Measurements from ENCODE around the gene ZC3H12A.

DNA sequence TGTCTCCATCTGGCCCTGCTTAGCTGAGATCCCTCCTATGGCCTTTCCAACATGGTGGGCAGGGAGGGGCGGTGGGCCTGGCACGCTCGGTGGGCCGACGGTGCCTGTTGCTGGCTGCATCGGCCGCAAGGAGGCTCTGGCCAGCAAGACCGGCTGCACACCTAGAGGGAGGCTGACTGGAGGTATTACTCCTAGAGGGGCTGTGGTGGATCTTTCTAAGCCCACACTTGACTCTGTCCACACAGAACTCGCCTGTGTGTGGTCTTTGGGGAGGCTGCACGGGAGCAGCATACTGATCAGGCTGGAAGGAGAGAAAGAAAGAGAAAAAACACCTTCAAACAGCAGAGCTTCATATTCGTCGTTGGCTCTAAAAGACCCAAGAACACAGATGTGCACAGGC lies 41.7 kb upstream of the ZC3H12A start:
- TF ChIP-seq, protein P1, sequence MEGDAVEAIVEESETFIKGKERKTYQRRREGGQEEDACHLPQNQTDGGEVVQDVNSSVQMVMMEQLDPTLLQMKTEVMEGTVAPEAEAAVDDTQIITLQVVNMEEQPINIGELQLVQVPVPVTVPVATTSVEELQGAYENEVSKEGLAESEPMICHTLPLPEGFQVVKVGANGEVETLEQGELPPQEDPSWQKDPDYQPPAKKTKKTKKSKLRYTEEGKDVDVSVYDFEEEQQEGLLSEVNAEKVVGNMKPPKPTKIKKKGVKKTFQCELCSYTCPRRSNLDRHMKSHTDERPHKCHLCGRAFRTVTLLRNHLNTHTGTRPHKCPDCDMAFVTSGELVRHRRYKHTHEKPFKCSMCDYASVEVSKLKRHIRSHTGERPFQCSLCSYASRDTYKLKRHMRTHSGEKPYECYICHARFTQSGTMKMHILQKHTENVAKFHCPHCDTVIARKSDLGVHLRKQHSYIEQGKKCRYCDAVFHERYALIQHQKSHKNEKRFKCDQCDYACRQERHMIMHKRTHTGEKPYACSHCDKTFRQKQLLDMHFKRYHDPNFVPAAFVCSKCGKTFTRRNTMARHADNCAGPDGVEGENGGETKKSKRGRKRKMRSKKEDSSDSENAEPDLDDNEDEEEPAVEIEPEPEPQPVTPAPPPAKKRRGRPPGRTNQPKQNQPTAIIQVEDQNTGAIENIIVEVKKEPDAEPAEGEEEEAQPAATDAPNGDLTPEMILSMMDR (conservative IDR thresholded peaks at IDR 0.05; ENCODE audit: low read length): no peak
- no peak for TF ChIP-seq EZH2phosphoT487 (IDR thresholded peaks at IDR 0.05; ENCODE audit: borderline replicate concordance)
